SK-N-SH treated with all-trans-retinoic acid at 6 μM for 48 hours (cell line): ENCODE data around the gene PCNT.

Experiments used
- ATAC-seq: fragments of 200-7000 bp; cut with Tn5 transposase; 3 replicates; pipeline ENCODE4 v1.9.1; 2020; ENCODE audit warnings: mild to moderate bottlenecking, moderate library complexity
- ARNTL ChIP-seq: fragments of 450-650 bp; formaldehyde crosslinking; IDR thresholded peaks from 2 replicates; pipeline ENCODE4 v1.5.0; 2020; ENCODE audit warnings: low read depth, mild to moderate bottlenecking, moderate library complexity, borderline replicate concordance
- BACH2 ChIP-seq: fragments of 250-450 bp; sonication (Bioruptor Pico); IDR thresholded peaks from 2 replicates; pipeline ENCODE4 v1.9.0; 2021; ENCODE audit warnings: mild to moderate bottlenecking, borderline replicate concordance
- CSDC2 ChIP-seq: fragments of 250-450 bp; sonication (Bioruptor Pico); IDR thresholded peaks from 2 replicates; pipeline ENCODE4 v1.5.0; 2020; ENCODE audit warnings: mild to moderate bottlenecking, moderate library complexity
- GLIS3 ChIP-seq: fragments of 250-450 bp; sonication (Bioruptor Pico); IDR thresholded peaks from 2 replicates; pipeline ENCODE4 v1.5.0; 2020; ENCODE audit warnings: mild to moderate bottlenecking, moderate library complexity
- ISL1 ChIP-seq: fragments of 250-450 bp; sonication (Bioruptor Pico); IDR thresholded peaks from 2 replicates; pipeline ENCODE4 v2.1.2; 2022; ENCODE audit warnings: mild to moderate bottlenecking, moderate library complexity
- OSR1 ChIP-seq: fragments of 250-450 bp; sonication (Bioruptor Pico); IDR thresholded peaks from 2 replicates; pipeline ENCODE4 v1.8.0; 2022; ENCODE audit warnings: moderate library complexity, mild to moderate bottlenecking, inconsistent platforms
- PPARA ChIP-seq: fragments of 250-450 bp; sonication (Bioruptor Pico); IDR thresholded peaks from 2 replicates; pipeline ENCODE4 v1.5.0; 2020; ENCODE audit warnings: mild to moderate bottlenecking, borderline replicate concordance
- RARB ChIP-seq: fragments of 250-450 bp; sonication (Bioruptor Pico); IDR thresholded peaks from 2 replicates; pipeline ENCODE4 v1.8.0; 2021; ENCODE audit warnings: mild to moderate bottlenecking, moderate library complexity
- SNAI2 ChIP-seq: fragments of 250-450 bp; sonication (Bioruptor Pico); IDR thresholded peaks from 2 replicates; pipeline ENCODE4 v1.5.0; 2020; ENCODE audit warnings: mild to moderate bottlenecking, moderate library complexity
- TOX ChIP-seq: fragments of 250-450 bp; sonication (Bioruptor Pico); IDR thresholded peaks from 2 replicates; pipeline ENCODE4 v1.8.0; 2021; ENCODE audit warnings: mild to moderate bottlenecking, moderate library complexity, borderline replicate concordance
- ZC3H10 ChIP-seq: fragments of 250-450 bp; sonication (Bioruptor Pico); IDR thresholded peaks from 2 replicates; pipeline ENCODE4 v1.5.1; 2021; ENCODE audit warnings: mild to moderate bottlenecking, moderate library complexity
- ZFP3 ChIP-seq: fragments of 250-450 bp; sonication (Bioruptor Pico); IDR thresholded peaks from 2 replicates; pipeline ENCODE4 v1.5.0; 2020; ENCODE audit warnings: mild to moderate bottlenecking, moderate library complexity
- ZFP30 ChIP-seq: fragments of 450-650 bp; formaldehyde crosslinking; IDR thresholded peaks from 2 replicates; pipeline ENCODE4 v1.5.0; 2022; ENCODE audit warnings: mild to moderate bottlenecking, moderate library complexity
- ZNF565 ChIP-seq: fragments of 450-650 bp; formaldehyde crosslinking; conservative IDR thresholded peaks from 2 replicates; pipeline ENCODE4 v1.5.0; 2020; ENCODE audit warnings: low read depth, mild to moderate bottlenecking, moderate library complexity
- ZNF70 ChIP-seq: fragments of 450-650 bp; formaldehyde crosslinking; IDR thresholded peaks from 2 replicates; pipeline ENCODE4 v1.5.0; 2020; ENCODE audit warnings: mild to moderate bottlenecking, moderate library complexity
- ZNF8 ChIP-seq: fragments of 450-650 bp; formaldehyde crosslinking; IDR thresholded peaks from 2 replicates; pipeline ENCODE4 v1.5.0; 2020; ENCODE audit warnings: mild to moderate bottlenecking, moderate library complexity
- TF ChIP-seq, protein P1 (sequence below): fragments of 250-450 bp; sonication (Bioruptor Pico); IDR thresholded peaks from 2 replicates; pipeline ENCODE4 v1.5.1; 2020; ENCODE audit warnings: low read depth, mild to moderate bottlenecking, moderate library complexity
- TF ChIP-seq, protein P2 (sequence below): fragments of 250-450 bp; sonication (Bioruptor Pico); IDR thresholded peaks from 2 replicates; pipeline ENCODE4 v1.8.0; 2020; ENCODE audit warnings: mild to moderate bottlenecking, moderate library complexity, borderline replicate concordance
- TF ChIP-seq, protein P3 (sequence below): fragments of 250-450 bp; sonication (Bioruptor Pico); IDR thresholded peaks from 2 replicates; pipeline ENCODE4 v1.5.0; 2020; ENCODE audit warnings: mild to moderate bottlenecking, moderate library complexity
- TF ChIP-seq, protein P4 (sequence below): fragments of 250-450 bp; sonication (Bioruptor Pico); IDR thresholded peaks from 2 replicates; pipeline ENCODE4 v1.8.0; 2021; ENCODE audit warnings: low read depth, mild to moderate bottlenecking, moderate library complexity, borderline replicate concordance
- TF ChIP-seq, protein P5 (sequence below): fragments of 250-450 bp; sonication (Bioruptor Pico); IDR thresholded peaks from 2 replicates; pipeline ENCODE4 v1.5.1; 2021; ENCODE audit warnings: mild to moderate bottlenecking, moderate library complexity

PCNT gene

DNA sequence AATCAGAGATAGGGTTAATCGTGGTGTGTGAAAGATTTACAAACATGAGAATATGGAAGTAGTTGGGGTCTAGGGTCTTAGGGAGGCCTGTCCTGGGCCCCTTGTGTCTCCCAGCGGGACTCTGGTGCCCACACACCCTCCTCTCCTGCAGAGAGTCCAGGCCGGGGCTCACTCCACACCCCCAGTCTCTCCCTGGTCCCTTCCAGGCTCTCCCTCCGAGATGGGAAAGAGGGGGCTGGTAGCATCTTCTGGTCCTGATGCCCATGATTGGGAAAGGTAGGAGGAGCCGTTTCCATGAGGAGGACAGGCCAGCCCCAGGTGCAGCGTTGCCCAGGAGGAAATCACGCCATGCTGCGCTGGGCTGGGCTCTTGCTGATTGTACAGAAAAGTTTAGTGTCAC is 26.6 kb downstream of the PCNT start (continued):
- TF ChIP-seq, protein P1, sequence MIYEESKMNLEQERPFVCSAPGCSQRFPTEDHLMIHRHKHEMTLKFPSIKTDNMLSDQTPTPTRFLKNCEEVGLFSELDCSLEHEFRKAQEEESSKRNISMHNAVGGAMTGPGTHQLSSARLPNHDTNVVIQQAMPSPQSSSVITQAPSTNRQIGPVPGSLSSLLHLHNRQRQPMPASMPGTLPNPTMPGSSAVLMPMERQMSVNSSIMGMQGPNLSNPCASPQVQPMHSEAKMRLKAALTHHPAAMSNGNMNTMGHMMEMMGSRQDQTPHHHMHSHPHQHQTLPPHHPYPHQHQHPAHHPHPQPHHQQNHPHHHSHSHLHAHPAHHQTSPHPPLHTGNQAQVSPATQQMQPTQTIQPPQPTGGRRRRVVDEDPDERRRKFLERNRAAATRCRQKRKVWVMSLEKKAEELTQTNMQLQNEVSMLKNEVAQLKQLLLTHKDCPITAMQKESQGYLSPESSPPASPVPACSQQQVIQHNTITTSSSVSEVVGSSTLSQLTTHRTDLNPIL (CRISPR knock-in tag): no peak
- TF ChIP-seq TOX (CRISPR knock-in tag) (no peak), ZNF565 (CRISPR knock-in tag) (no peak), GLIS3 (CRISPR knock-in tag) (no peak)
- TF ChIP-seq, all 23 proteins: peak for 0

DNA sequence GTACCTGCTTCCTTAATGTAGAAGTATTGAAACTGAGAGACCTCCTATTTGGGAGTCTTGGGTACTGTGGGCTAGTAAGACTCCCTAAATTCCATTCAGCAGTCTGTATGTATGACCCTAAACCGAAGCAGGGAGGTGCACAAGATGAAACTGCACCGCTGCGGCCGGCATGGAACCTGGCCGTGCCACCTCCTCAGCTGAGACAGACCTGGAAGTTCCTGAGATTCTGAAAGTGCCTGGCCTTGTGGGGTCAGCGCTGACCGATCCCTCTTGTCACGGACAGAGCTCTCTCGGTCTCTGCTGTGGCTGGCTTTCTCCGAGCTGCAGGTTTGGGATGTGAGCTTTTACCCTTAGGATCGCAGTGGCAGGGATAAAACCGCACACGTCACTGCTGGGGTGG is 27.0 kb downstream of the PCNT start:
- TF ChIP-seq ZNF70: no peak
- no peak for TF ChIP-seq ARNTL (CRISPR knock-in tag)
- no peak for TF ChIP-seq ZNF8 (CRISPR knock-in tag)
- TF ChIP-seq OSR1 (CRISPR knock-in tag): no peak
- TF ChIP-seq, protein P1 (CRISPR knock-in tag): no peak
- TF ChIP-seq ISL1: no peak
- no peak for TF ChIP-seq ZC3H10
- TF ChIP-seq BACH2 (CRISPR knock-in tag): no peak
- no peak for TF ChIP-seq ZNF565 (CRISPR knock-in tag)
- no peak for TF ChIP-seq ZFP30 (CRISPR knock-in tag)
- TF ChIP-seq PPARA (CRISPR knock-in tag): no peak
- TF ChIP-seq SNAI2 (CRISPR knock-in tag): no peak
- no peak for TF ChIP-seq RARB (CRISPR knock-in tag)
- TF ChIP-seq, protein P2, sequence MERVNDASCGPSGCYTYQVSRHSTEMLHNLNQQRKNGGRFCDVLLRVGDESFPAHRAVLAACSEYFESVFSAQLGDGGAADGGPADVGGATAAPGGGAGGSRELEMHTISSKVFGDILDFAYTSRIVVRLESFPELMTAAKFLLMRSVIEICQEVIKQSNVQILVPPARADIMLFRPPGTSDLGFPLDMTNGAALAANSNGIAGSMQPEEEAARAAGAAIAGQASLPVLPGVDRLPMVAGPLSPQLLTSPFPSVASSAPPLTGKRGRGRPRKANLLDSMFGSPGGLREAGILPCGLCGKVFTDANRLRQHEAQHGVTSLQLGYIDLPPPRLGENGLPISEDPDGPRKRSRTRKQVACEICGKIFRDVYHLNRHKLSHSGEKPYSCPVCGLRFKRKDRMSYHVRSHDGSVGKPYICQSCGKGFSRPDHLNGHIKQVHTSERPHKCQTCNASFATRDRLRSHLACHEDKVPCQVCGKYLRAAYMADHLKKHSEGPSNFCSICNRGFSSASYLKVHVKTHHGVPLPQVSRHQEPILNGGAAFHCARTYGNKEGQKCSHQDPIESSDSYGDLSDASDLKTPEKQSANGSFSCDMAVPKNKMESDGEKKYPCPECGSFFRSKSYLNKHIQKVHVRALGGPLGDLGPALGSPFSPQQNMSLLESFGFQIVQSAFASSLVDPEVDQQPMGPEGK (CRISPR knock-in tag): no peak
- TF ChIP-seq TOX (CRISPR knock-in tag): no peak
- no peak for ATAC-seq

DNA sequence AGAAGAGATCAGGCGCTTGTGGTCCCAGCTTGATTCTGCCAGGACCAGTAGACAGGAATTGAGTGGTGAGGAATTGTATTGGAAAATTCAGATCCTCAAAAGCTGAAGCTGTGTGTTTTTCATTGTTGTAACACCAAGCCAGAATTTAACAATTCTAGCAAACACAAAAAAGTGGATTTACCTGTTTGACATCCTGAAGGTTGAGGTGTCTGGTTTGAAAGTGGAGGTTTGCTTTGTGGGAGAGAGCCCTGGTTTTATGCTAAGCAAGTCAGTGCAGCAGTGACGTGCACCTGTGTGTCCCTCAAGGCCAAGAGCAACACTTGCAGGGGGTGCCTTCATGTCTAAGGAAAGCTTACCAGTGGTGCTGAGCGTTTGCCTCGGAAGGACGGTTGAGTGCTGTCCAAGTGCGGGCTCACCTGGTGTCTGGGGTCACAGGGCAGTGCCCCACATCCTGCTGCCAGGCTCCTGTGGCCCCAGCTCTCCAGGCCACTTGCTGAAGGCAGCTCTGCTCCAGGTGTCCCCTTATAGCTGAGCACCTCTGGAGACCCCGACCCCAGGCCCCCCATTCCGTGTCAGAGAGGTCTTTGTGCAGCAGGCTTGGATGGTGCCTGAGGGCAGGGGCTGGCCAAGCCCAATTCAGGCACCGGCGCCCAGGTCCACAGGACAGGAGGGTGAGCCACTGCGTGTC is 27.7 kb downstream of the PCNT start:
- ATAC-seq: no peak

More for the DNA sequence above, 27.7 kb downstream of the PCNT start:
- TF ChIP-seq, protein P3, sequence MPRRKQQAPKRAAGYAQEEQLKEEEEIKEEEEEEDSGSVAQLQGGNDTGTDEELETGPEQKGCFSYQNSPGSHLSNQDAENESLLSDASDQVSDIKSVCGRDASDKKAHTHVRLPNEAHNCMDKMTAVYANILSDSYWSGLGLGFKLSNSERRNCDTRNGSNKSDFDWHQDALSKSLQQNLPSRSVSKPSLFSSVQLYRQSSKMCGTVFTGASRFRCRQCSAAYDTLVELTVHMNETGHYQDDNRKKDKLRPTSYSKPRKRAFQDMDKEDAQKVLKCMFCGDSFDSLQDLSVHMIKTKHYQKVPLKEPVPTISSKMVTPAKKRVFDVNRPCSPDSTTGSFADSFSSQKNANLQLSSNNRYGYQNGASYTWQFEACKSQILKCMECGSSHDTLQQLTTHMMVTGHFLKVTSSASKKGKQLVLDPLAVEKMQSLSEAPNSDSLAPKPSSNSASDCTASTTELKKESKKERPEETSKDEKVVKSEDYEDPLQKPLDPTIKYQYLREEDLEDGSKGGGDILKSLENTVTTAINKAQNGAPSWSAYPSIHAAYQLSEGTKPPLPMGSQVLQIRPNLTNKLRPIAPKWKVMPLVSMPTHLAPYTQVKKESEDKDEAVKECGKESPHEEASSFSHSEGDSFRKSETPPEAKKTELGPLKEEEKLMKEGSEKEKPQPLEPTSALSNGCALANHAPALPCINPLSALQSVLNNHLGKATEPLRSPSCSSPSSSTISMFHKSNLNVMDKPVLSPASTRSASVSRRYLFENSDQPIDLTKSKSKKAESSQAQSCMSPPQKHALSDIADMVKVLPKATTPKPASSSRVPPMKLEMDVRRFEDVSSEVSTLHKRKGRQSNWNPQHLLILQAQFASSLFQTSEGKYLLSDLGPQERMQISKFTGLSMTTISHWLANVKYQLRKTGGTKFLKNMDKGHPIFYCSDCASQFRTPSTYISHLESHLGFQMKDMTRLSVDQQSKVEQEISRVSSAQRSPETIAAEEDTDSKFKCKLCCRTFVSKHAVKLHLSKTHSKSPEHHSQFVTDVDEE (CRISPR knock-in tag): no peak
- TF ChIP-seq ZFP3 (CRISPR knock-in tag) (no peak), GLIS3 (CRISPR knock-in tag) (no peak), ZFP30 (CRISPR knock-in tag) (no peak), CSDC2 (CRISPR knock-in tag) (no peak), PPARA (CRISPR knock-in tag) (no peak)
- TF ChIP-seq, protein P4, sequence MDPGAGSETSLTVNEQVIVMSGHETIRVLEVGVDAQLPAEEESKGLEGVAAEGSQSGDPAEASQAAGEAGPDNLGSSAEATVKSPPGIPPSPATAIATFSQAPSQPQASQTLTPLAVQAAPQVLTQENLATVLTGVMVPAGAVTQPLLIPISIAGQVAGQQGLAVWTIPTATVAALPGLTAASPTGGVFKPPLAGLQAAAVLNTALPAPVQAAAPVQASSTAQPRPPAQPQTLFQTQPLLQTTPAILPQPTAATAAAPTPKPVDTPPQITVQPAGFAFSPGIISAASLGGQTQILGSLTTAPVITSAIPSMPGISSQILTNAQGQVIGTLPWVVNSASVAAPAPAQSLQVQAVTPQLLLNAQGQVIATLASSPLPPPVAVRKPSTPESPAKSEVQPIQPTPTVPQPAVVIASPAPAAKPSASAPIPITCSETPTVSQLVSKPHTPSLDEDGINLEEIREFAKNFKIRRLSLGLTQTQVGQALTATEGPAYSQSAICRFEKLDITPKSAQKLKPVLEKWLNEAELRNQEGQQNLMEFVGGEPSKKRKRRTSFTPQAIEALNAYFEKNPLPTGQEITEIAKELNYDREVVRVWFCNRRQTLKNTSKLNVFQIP (CRISPR knock-in tag): no peak
- TF ChIP-seq, protein P5, sequence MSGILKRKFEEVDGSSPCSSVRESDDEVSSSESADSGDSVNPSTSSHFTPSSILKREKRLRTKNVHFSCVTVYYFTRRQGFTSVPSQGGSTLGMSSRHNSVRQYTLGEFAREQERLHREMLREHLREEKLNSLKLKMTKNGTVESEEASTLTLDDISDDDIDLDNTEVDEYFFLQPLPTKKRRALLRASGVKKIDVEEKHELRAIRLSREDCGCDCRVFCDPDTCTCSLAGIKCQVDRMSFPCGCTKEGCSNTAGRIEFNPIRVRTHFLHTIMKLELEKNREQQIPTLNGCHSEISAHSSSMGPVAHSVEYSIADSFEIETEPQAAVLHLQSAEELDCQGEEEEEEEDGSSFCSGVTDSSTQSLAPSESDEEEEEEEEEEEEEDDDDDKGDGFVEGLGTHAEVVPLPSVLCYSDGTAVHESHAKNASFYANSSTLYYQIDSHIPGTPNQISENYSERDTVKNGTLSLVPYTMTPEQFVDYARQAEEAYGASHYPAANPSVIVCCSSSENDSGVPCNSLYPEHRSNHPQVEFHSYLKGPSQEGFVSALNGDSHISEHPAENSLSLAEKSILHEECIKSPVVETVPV (CRISPR knock-in tag): no peak
